Neural cell (in vitro differentiated cells): ENCODE measurements around the gene EEF1A1. TPM values are rescaled to one million over a fixed set of nuclear protein-coding genes. Genes with fewer than 3 reads are reported as not detected.

Experiments used
- H2AFZ ChIP-seq: fragments of 200-600, 300-800 bp; sonication (generic), shearing (Covaris generic); 2 replicates; pipeline ENCODE4 v1.6.0; 2014; ENCODE audit warnings: low read depth, mild to moderate bottlenecking, antibody characterized with exemption, low read length, moderate library complexity
- H3F3A ChIP-seq: fragments of 200-600 bp; shearing (Covaris generic); 2 replicates; pipeline ENCODE4 v1.6.1; 2016; ENCODE audit warnings: mild to moderate bottlenecking, moderate library complexity, mixed read lengths, antibody characterized with exemption, low read length; ENCODE audit not compliant: insufficient read depth, poor library complexity, severe bottlenecking
- H3K27ac ChIP-seq: fragments of 200-600, 300-800 bp; sonication (generic), shearing (Covaris generic); 2 replicates; pipeline ENCODE4 v1.5.1; 2014; ENCODE audit warnings: mild to moderate bottlenecking, low read length, moderate library complexity
- H3K27me3 ChIP-seq: fragments of 300-800, 200-600 bp; sonication (generic), shearing (Covaris generic); 2 replicates; pipeline ENCODE4 v1.6.0; 2014; ENCODE audit warnings: mild to moderate bottlenecking, low read depth, low read length, moderate library complexity; ENCODE audit not compliant: insufficient read depth
- H3K36me3 ChIP-seq: fragments of 300-800, 200-600 bp; sonication (generic), shearing (Covaris generic); 2 replicates; pipeline ENCODE4 v1.5.1; 2014; ENCODE audit warnings: mild to moderate bottlenecking, antibody characterized with exemption, low read length, moderate library complexity; ENCODE audit not compliant: insufficient read depth
- H3K4me2 ChIP-seq: fragments of 300-800, 200-600 bp; sonication (generic), shearing (Covaris generic); 2 replicates; pipeline ENCODE4 v1.6.0; 2014; ENCODE audit warnings: mild to moderate bottlenecking, low read length
- H3K4me3 ChIP-seq: fragments of 300-800, 200-600 bp; sonication (generic), shearing (Covaris generic); 2 replicates; pipeline ENCODE4 v1.5.1; 2014; ENCODE audit warnings: mild to moderate bottlenecking, low read length, moderate library complexity
- H3K79me2 ChIP-seq: fragments of 200-600 bp; shearing (Covaris generic); replicated peaks from 2 replicates; pipeline ENCODE4 v1.6.0; 2014; ENCODE audit warnings: mild to moderate bottlenecking, low read length, moderate library complexity; ENCODE audit not compliant: insufficient read depth
- H3K9ac ChIP-seq: fragments of 300-800, 200-600 bp; sonication (generic), shearing (Covaris generic); 2 replicates; pipeline ENCODE4 v1.6.1; 2016; ENCODE audit warnings: mild to moderate bottlenecking, low read length, mixed read lengths
- H3K9me2 ChIP-seq: fragments of 200-600 bp; shearing (Covaris generic); 2 replicates; pipeline ENCODE4 v1.6.1; 2016; ENCODE audit warnings: mild to moderate bottlenecking, low read length, mixed read lengths; ENCODE audit not compliant: insufficient read depth
- H3K9me3 ChIP-seq: fragments of 200-600, 300-800 bp; sonication (generic), shearing (Covaris generic); 2 replicates; pipeline ENCODE4 v1.6.1; 2016; ENCODE audit warnings: mild to moderate bottlenecking, mixed run types, low read length, moderate library complexity, mixed read lengths
- H4K20me1 ChIP-seq: fragments of 200-600 bp; shearing (Covaris generic); 2 replicates; pipeline ENCODE4 v1.6.1; 2016; ENCODE audit warnings: mild to moderate bottlenecking, mixed run types; ENCODE audit not compliant: insufficient read depth
- CTCF ChIP-seq: fragments of 450-650 bp; IDR thresholded peaks from 2 replicates; pipeline ENCODE4 v1.5.1; 2014; ENCODE audit warnings: antibody characterized with exemption, mild to moderate bottlenecking, moderate library complexity; ENCODE audit not compliant: poor library complexity, severe bottlenecking
- EP300 ChIP-seq: fragments of 450-650 bp; conservative IDR thresholded peaks from 2 replicates; pipeline ENCODE4 v1.6.1; 2014; ENCODE audit warnings: antibody characterized with exemption, mild to moderate bottlenecking, moderate library complexity; ENCODE audit not compliant: poor library complexity, severe bottlenecking
- EZH2 ChIP-seq: fragments of 200-600, 300-800 bp; shearing (Covaris generic), sonication (generic); IDR thresholded peaks from 2 replicates; pipeline ENCODE4 v1.6.1; 2014; ENCODE audit warnings: antibody characterized with exemption, low read length, borderline replicate concordance, mild to moderate bottlenecking; ENCODE audit not compliant: insufficient read depth, poor library complexity, severe bottlenecking
- MXI1 ChIP-seq: fragments of 450-650 bp; conservative IDR thresholded peaks from 2 replicates; pipeline ENCODE4 v1.6.1; 2014; ENCODE audit warnings: antibody characterized with exemption, mild to moderate bottlenecking; ENCODE audit not compliant: poor library complexity, severe bottlenecking
- POLR2AphosphoS5 ChIP-seq: IDR thresholded peaks from 2 replicates; pipeline ENCODE4 v1.6.1; 2012
- RAD21 ChIP-seq: fragments of 450-650 bp; conservative IDR thresholded peaks from 2 replicates; pipeline ENCODE4 v1.6.1; 2014; ENCODE audit warnings: antibody characterized with exemption, mild to moderate bottlenecking, moderate library complexity
- SMC3 ChIP-seq: fragments of 450-650 bp; conservative IDR thresholded peaks from 2 replicates; pipeline ENCODE4 v1.6.1; 2014; ENCODE audit warnings: antibody characterized with exemption, mild to moderate bottlenecking, moderate library complexity; ENCODE audit not compliant: poor library complexity
- TAF1 ChIP-seq: IDR thresholded peaks from 2 replicates; pipeline ENCODE4 v1.6.1; 2012; ENCODE audit warnings: low read depth
- polyA plus RNA-seq: library from polyadenylated mRNA; depleted of rRNA; stranded (reverse); fragments of >200 nt; gene quantifications from 2 replicates; pipeline ENCODE4 v1.2.3, GENCODE V29; 2014
- TF ChIP-seq, protein P1 (sequence below): IDR thresholded peaks from 2 replicates; pipeline ENCODE4 v1.6.1; 2012; ENCODE audit warnings: borderline replicate concordance

The EEF1A1 gene
- polyA plus RNA-seq, 1 donor from 2014 or later = 10,705 TPM

- Histone ChIP-seq H3K27me3 (no peaks in the 10 kb centered on the region), H4K20me1 (peaks cover 24% of the 10 kb centered on the region), H3K4me3 (no peak overlapping the region)
These were observed 7.4 kb downstream of the EEF1A1 start for GRCh38 chr6:73513496-73513854.

DNA sequence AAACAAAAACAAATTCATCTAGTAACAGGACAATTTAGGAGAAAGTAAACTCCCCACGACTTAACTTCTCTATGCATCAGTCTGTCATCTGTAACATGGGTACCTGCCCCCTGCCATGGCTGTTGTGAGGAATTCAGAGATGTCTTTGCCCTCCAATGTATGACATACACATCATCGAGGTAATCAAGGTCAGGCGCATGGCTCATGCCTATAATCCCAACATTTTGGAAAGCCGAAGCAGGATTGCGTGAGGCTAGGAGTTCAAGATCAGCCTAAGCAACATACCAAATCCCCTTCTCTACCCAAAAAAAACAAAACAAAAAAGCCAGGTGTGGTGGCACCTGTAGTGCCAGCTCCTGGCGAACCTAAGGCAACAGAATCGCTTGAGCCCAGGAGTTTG is 9.0 kb downstream of the EEF1A1 start:
- Histone ChIP-seq H3F3A (no peaks in the 10 kb centered on the region), H4K20me1 (peaks cover 19% of the 10 kb centered on the region), H3K9me3 (no peaks in the 10 kb centered on the region), H3K36me3 (no peaks in the 10 kb centered on the region), H2AFZ (no peak overlapping the region), H3K9ac (no peak overlapping the region), H3K27me3 (no peaks in the 10 kb centered on the region), H3K27ac (no peak overlapping the region), H3K9me2 (no peaks in the 10 kb centered on the region), H3K79me2 (no peaks in the 10 kb centered on the region), H3K4me3 (no peak overlapping the region), H3K4me2 (no peak overlapping the region)
- TF ChIP-seq TAF1 (no peak), CTCF (no peak), MXI1 (no peak), RAD21 (no peak), EP300 (no peak), SMC3 (no peak), POLR2AphosphoS5 (no peak), EZH2 (no peak)
- TF ChIP-seq, protein P1, sequence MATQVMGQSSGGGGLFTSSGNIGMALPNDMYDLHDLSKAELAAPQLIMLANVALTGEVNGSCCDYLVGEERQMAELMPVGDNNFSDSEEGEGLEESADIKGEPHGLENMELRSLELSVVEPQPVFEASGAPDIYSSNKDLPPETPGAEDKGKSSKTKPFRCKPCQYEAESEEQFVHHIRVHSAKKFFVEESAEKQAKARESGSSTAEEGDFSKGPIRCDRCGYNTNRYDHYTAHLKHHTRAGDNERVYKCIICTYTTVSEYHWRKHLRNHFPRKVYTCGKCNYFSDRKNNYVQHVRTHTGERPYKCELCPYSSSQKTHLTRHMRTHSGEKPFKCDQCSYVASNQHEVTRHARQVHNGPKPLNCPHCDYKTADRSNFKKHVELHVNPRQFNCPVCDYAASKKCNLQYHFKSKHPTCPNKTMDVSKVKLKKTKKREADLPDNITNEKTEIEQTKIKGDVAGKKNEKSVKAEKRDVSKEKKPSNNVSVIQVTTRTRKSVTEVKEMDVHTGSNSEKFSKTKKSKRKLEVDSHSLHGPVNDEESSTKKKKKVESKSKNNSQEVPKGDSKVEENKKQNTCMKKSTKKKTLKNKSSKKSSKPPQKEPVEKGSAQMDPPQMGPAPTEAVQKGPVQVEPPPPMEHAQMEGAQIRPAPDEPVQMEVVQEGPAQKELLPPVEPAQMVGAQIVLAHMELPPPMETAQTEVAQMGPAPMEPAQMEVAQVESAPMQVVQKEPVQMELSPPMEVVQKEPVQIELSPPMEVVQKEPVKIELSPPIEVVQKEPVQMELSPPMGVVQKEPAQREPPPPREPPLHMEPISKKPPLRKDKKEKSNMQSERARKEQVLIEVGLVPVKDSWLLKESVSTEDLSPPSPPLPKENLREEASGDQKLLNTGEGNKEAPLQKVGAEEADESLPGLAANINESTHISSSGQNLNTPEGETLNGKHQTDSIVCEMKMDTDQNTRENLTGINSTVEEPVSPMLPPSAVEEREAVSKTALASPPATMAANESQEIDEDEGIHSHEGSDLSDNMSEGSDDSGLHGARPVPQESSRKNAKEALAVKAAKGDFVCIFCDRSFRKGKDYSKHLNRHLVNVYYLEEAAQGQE = no peak

More at GRCh38 chr6:73513496-73513854, 7.4 kb downstream of the EEF1A1 start:
- no peaks in the 10 kb centered on the region for H3F3A ChIP-seq
- no peak overlapping the region for H3K27ac ChIP-seq
- H3K36me3 ChIP-seq = no peaks in the 10 kb centered on the region
- no peak overlapping the region for H2AFZ ChIP-seq
- H3K9me2 ChIP-seq = no peaks in the 10 kb centered on the region
- no peak overlapping the region for H3K9ac ChIP-seq
- H3K9me3 ChIP-seq = no peaks in the 10 kb centered on the region
- TF ChIP-seq RAD21 (no peak), EP300 (no peak), MXI1 (no peak), EZH2 (no peak), TAF1 (no peak), SMC3 (no peak), POLR2AphosphoS5 (no peak), CTCF (no peak)
- TF ChIP-seq, protein P1 = no peak
- no peak overlapping the region for H3K4me2 ChIP-seq
- H3K79me2 ChIP-seq = no peaks in the 10 kb centered on the region
